Right atrium auricular region (tissue), 2 donors: Measurements from ENCODE around the gene ANAPC2. TPM values are rescaled to one million over a fixed set of nuclear protein-coding genes. Genes with fewer than 3 reads are reported as not detected.

Source experiments
- DNase-seq: peaks from one replicate; pipeline ENCODE4 v3.0.0-alpha.2; 2019; ENCODE audit warnings: low spot score
- H3K27ac ChIP-seq, 2 donors: fragments of 200-600 bp; sonication (generic); 1 replicate in 1 of 2; 2 replicates in 1 of 2; pipeline ENCODE4 v1.5.1; 2016 to 2019
- H3K27me3 ChIP-seq, 2 donors: fragments of 200-600 bp; sonication (generic); one replicate each; pipeline versions ENCODE4 v1.5.1 to v1.6.0; 2017 to 2019
- H3K36me3 ChIP-seq: fragments of 200-600 bp; sonication (generic); one replicate; pipeline ENCODE4 v1.5.1; 2016
- H3K4me1 ChIP-seq, 2 donors: fragments of 200-600 bp; sonication (generic); one replicate each; pipeline versions ENCODE4 v1.5.1 to v1.6.0; 2017 to 2019
- H3K4me3 ChIP-seq, 2 donors: fragments of 200-600 bp; sonication (generic); 1 replicate in 1 of 2; 2 replicates in 1 of 2; pipeline ENCODE4 v1.5.1; 2017 to 2019; ENCODE audit warnings: mild to moderate bottlenecking in 1 of 2, moderate library complexity in 1 of 2
- H3K9me3 ChIP-seq, 2 donors: fragments of 200-600 bp; sonication (generic); one replicate each; pipeline ENCODE4 v1.5.1; 2019
- total RNA-seq, 2 donors: library from RNA; depleted of rRNA; stranded (reverse); fragments of >200 nt; gene quantifications; one replicate each; pipeline ENCODE4 v1.1.0, GENCODE V29; 2016
- TF ChIP-seq, protein P1 (sequence below), 2 donors: fragments of 200-600 bp; sonication (generic); IDR thresholded peaks; one replicate each; pipeline ENCODE4 v1.5.1; 2019; ENCODE audit warnings: antibody characterized with exemption in 2 of 2

Gene ANAPC2
- total RNA-seq, 2 donors from 2014 or later, result 10.8 to 12.1 TPM

DNA sequence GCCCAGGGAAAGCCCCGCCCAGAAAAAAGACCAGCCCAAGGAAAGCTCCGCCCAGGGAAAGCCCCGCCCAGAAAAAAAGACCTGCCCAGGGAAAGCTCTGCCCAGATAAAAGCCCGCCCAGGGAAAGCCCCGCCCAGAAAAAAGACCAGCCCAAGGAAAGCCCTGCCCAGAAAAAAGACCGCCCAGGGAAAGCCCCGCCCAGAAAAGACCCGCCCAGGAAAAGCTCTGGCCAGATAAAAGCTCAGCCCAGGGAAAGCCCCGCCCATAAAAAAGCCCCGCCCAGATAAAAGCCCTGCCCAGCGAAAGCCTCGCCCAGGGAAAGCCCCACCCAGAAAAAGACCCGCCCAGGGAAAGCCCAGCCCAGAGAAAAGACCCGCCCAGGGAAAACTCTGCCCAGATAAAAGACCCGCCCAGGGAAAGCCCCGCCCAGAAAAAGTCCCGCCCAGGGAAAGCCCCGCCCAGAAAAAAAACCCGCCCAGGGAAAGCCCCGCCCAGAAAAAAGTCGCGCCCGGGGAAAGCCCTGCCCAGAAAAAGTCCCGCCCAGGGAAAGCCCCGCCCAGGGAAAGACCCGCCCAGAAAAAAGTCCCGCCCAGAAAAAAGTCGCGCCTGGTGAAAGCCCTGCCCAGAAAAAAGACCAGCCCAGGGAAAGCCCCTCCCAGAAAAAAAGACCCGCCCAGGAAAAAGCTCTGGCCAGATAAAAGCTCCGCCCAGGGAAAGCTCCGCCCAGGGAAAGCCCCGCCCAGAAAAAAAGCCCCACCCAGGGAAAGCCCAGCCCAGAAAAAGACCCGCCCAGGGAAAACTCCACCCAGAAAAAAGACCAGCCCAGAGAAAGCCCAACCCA, 37.5 kb downstream of the ANAPC2 start:
- H3K4me3 ChIP-seq, result no peak overlapping the region
- peaks cover 0 to 4% of the 10 kb centered on the region in 2 donors for H3K27me3 ChIP-seq
- H3K9me3 ChIP-seq, result no peaks in the 10 kb centered on the region
- no peaks in the 10 kb centered on the region for H3K36me3 ChIP-seq
- no peak for DNase-seq
- H3K27ac ChIP-seq, result no peak overlapping the region
- no peaks in the 10 kb centered on the region for H3K4me1 ChIP-seq
- TF ChIP-seq, protein P1, sequence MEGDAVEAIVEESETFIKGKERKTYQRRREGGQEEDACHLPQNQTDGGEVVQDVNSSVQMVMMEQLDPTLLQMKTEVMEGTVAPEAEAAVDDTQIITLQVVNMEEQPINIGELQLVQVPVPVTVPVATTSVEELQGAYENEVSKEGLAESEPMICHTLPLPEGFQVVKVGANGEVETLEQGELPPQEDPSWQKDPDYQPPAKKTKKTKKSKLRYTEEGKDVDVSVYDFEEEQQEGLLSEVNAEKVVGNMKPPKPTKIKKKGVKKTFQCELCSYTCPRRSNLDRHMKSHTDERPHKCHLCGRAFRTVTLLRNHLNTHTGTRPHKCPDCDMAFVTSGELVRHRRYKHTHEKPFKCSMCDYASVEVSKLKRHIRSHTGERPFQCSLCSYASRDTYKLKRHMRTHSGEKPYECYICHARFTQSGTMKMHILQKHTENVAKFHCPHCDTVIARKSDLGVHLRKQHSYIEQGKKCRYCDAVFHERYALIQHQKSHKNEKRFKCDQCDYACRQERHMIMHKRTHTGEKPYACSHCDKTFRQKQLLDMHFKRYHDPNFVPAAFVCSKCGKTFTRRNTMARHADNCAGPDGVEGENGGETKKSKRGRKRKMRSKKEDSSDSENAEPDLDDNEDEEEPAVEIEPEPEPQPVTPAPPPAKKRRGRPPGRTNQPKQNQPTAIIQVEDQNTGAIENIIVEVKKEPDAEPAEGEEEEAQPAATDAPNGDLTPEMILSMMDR (IDR thresholded peaks at IDR 0.05), result no peak

DNA sequence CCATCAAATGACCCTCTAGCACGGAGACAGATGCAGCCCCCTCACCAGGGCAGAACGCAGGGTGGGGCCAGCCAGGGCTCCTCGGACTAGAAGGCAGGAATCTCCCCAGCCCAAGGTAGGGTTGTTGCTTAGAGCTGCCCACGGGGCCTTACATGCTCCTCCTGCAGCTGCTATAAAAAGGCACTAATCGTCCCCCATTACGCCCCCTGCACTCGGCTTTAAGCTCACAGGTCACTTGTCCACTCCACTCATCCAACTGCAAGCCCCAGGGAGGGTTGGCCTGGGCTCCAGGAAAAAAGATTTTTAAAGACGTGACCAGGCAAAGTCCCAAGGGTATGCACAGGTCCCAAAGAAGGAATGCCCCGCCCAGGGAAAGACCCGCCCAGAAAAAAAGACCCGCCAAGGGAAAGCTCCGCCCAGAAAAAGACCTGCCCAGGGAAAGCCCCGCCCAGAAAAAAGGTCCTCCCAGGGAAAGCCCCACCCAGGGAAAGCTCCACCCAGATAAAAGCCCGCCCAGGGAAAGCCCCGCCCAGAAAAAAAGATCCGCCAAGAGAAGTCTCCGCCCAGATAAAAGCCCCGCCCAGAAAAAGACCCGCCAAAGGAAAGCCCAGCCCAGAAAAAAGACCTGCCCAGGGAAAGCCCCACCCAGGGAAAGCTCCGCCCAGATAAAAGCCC, 38.3 kb downstream of the ANAPC2 start:
- Histone ChIP-seq H3K27me3 (peaks cover 0 to 4% of the 10 kb centered on the region in 2 donors), H3K9me3 (no peaks in the 10 kb centered on the region), H3K27ac (no peak overlapping the region), H3K4me3 (no peak overlapping the region), H3K36me3 (no peaks in the 10 kb centered on the region), H3K4me1 (no peaks in the 10 kb centered on the region)
- DNase-seq, result no peak
- TF ChIP-seq, protein P1 (IDR thresholded peaks at IDR 0.05), result no peak

DNA sequence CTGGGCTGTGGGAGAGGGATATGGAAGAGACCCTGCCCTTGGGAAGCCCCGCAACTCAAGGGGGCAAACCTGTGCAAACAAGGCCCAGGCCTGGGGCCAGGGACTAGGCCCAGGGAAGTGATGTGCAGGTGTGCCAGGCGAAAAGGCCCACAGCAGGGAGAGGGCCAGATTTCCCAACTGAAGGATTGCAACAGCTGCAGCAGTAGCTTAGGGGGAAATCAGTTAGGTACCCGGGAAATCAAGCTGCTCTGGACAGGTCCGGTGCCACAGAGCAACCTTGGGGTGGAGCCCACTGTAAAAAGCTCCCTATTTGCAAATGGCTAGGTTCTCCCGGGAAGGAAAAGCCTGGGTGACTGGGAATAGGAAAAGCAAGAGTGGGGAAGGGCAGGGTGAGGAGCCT, 39.0 kb downstream of the ANAPC2 start:
- Histone ChIP-seq H3K4me3 (no peak overlapping the region), H3K9me3 (no peaks in the 10 kb centered on the region), H3K4me1 (no peaks in the 10 kb centered on the region), H3K27me3 (peaks cover 0 to 4% of the 10 kb centered on the region in 2 donors), H3K36me3 (no peaks in the 10 kb centered on the region), H3K27ac (no peak overlapping the region)
- DNase-seq, result no peak
- TF ChIP-seq, protein P1 (IDR thresholded peaks at IDR 0.05), result no peak

DNA sequence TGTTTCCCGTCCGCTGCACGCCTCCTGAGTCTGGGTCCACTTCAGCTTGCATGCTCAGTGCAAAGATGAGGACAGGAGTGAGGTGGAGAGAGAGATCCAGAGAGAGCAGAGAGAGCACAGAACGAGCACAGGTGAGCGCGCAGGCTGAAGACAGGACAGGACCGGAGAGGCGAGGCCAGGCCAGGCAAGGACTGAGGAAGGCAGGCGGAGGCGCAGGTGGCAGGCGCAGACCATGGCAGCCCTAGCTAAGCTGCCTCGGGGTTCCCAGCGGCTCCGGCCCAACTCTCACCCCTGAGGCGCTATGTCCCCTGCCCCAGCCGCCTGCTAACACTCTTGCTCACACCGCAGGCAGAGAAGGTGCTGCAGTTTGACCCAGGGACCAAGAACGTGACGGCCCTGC, 39.7 kb downstream of the ANAPC2 start:
- TF ChIP-seq, protein P1 (IDR thresholded peaks at IDR 0.05), result no peak
- Histone ChIP-seq H3K9me3 (no peaks in the 10 kb centered on the region), H3K36me3 (no peaks in the 10 kb centered on the region), H3K4me3 (no peak overlapping the region), H3K4me1 (no peaks in the 10 kb centered on the region), H3K27ac (no peak overlapping the region), H3K27me3 (peaks cover 0 to 4% of the 10 kb centered on the region in 2 donors)
- DNase-seq, result no peak

DNA sequence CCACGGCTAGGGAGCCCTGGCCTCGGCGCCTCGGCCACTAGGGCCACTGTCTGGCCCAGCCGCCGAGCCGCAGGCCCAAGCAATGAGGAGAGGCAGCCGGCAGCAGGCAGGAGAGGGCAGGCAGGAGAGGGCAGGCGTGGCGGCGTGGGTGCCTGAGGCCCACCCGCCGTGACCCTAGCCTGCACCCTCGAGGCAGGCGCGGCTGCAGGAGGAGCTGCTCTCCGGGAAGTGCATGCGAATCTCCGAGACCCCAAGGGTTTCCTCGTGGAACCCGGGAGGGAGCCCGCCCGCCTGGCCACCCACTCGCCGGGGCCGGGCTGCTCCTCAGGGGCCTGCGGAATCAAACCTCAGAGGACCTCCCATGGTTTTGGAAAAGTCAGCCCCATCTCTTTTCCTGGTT, 40.1 kb downstream of the ANAPC2 start:
- DNase-seq, result no peak
- Histone ChIP-seq H3K27me3 (peaks cover 0 to 4% of the 10 kb centered on the region in 2 donors), H3K9me3 (no peaks in the 10 kb centered on the region), H3K36me3 (no peaks in the 10 kb centered on the region), H3K27ac (no peak overlapping the region), H3K4me1 (no peaks in the 10 kb centered on the region), H3K4me3 (no peak overlapping the region)
- TF ChIP-seq, protein P1 (IDR thresholded peaks at IDR 0.05), result no peak
